OCI-LY3 (cell line): ENCODE data around the gene GOLGA8K.
"Not testable (repeated sequence)": the region's sequence is repeated elsewhere in the genome, so short reads cannot be mapped to it uniquely, and the experiment has no call there.

ENCODE experiments used
- CTCF ChIP-seq: fragments of 200-600, 300-600 bp; sonication (generic); IDR thresholded peaks from 2 replicates; pipeline ENCODE4 v1.5.1; 2014; ENCODE audit warnings: antibody characterized with exemption, low read length, low read depth
- EZH2phosphoT487 ChIP-seq: fragments of 200-600 bp; shearing (Covaris generic); IDR thresholded peaks from 2 replicates; pipeline ENCODE4 v1.6.1; 2018; ENCODE audit warnings: antibody characterized with exemption, mixed run types, low read depth

GRCh38 chr15:32370526-32370925 is 32.6 kb downstream of the GOLGA8K start:
- TF ChIP-seq CTCF, EZH2phosphoT487: not testable (repeated sequence)
